ENCODE results near the gene CPNE6. TPM values are rescaled to one million over a fixed set of nuclear protein-coding genes. Genes with fewer than 3 reads are reported as not detected.

Gene CPNE6
- total and polyA plus RNA-seq, 2 donors (not counting 1 experiment from before 2014, with no cell fraction given) = not detected

GRCh38 chr14:24115422-24116127, 44.2 kb downstream of the CPNE6 start:
- no peaks in the 10 kb centered on the region for H3K27me3 ChIP-seq (replicated peaks in 1 of 4; ENCODE audit: control extremely low read depth in 1 of 4, control insufficient read depth in 3 of 4, insufficient read depth in 4 of 4, low read length in 3 of 4)
- peaks cover under 1 to 37% of the 10 kb centered on the region in 2 experiments for H3K36me3 ChIP-seq (replicated peaks in 1 of 2; ENCODE audit: control extremely low read depth in 1 of 2, control insufficient read depth in 1 of 2, extremely low read depth in 1 of 2, insufficient read depth in 2 of 2, low read length in 1 of 2)
- H3K9ac ChIP-seq (ENCODE audit: low read length) = peak overlapping the region; percentile 98
- H3K9me3 ChIP-seq (ENCODE audit: control extremely low read depth in 1 of 3, control insufficient read depth in 2 of 3, insufficient read depth in 1 of 3, low read length in 2 of 3) = no peaks in the 10 kb centered on the region
- Mint-ChIP-seq H3K4me3 (peak overlapping the region; percentile 93), H3K9me3 (ENCODE audit: insufficient read depth) (no peaks in the 10 kb centered on the region), H3K4me1 (peaks cover 26% of the 10 kb centered on the region), H3K27ac (peak overlapping the region; percentile 100), H3K27me3 (no peaks in the 10 kb centered on the region)
- TF ChIP-seq CTCF (IDR thresholded peaks at IDR 0.05) (no peak), EZH2 (IDR thresholded peaks at IDR 0.05; ENCODE audit: borderline replicate concordance, insufficient read depth, low read depth, low read length, poor library complexity, severe bottlenecking) (no peak)
- H3K4me1 ChIP-seq (ENCODE audit: control insufficient read depth in 2 of 2, insufficient read depth in 2 of 2, low read length in 2 of 2) = peaks cover 17 to 25% of the 10 kb centered on the region in 2 donors
- ATAC-seq (ENCODE audit: low read depth) (no peak), DNase-seq (no peak)
- ChIA-PET CTCF (interaction anchor here (0.8 to 4.1 kb wide), 19 partner anchors 8 to 195 kb away, joined by 3 to 37 read pairs (median 5); partner anchors contain the start of genes CARMIL3, CIDEB, EMC9 and IRF9), POLR2A (interaction anchor here (0.9 to 2.9 kb wide), 13 partner anchors 10 to 174 kb away, joined by 3 to 49 read pairs (median 15); partner anchors contain the start of genes EMC9, IRF9, MDP1 and PCK2)
- peak overlapping the region; percentile 82 for H2AFZ ChIP-seq (ENCODE audit: insufficient read depth, low read depth, low read length, poor library complexity, severe bottlenecking)
- H4K20me1 ChIP-seq (ENCODE audit: control insufficient read depth, insufficient read depth, low read length, poor library complexity, severe bottlenecking) = peaks cover 13% of the 10 kb centered on the region
- H3K4me2 ChIP-seq (replicated peaks; ENCODE audit: low read depth, low read length, poor library complexity, severe bottlenecking) = peak overlapping the region; percentile 95
- peaks cover 37% of the 10 kb centered on the region for H3K79me2 ChIP-seq (ENCODE audit: control insufficient read depth, insufficient read depth, low read length)
- WGBS (ENCODE audit: insufficient coverage) = 4% methylated on average over 12 of the region's 14 CpGs
- intact Hi-C loops (cut with micrococcal nuclease) = loop anchor here (1.0 to 10.0 kb wide), 6 partner anchors 56 to 561 kb away; partner anchors contain the start of genes GMPR2, NEDD8, SDR39U1 and THTPA
- peak overlapping the region; percentile 99 to 100 for H3K27ac ChIP-seq (ENCODE audit: low read length in 2 of 2)
- peak overlapping the region; percentile 88 to 99 (median 97) for H3K4me3 ChIP-seq (ENCODE audit: control extremely low read depth in 1 of 5, extremely low read depth in 1 of 5, insufficient read depth in 1 of 5, low read depth in 2 of 5, low read length in 4 of 5)

Measured in B cell (primary cell).